Measurements from ENCODE around the gene PMPCA. TPM values are rescaled to one million over a fixed set of nuclear protein-coding genes. Genes with fewer than 3 reads are reported as not detected.

Gene PMPCA
- total and polyA plus RNA-seq, 2 of the 8 experiments (the other 6 are each of a cell fraction or from before 2014, with no cell fraction given) = 60.0 to 88.2 TPM

GRCh38 chr9:136402067-136402466 is 8.4 kb upstream of the PMPCA start:
- Histone ChIP-seq H3K23ac (ENCODE audit: insufficient read length) (no peak overlapping the region), H2BK120ac (replicated peaks; ENCODE audit: low read depth, low read length) (no peak overlapping the region), H2AK5ac (ENCODE audit: low read depth, low read length) (no peak overlapping the region), H2AFZ (ENCODE audit: low read length) (no peak overlapping the region), H2BK5ac (ENCODE audit: low read depth, low read length) (no peak overlapping the region), H3K4me2 (ENCODE audit: insufficient read depth in 1 of 2, low read depth in 2 of 2, low read length in 2 of 2) (no peak overlapping the region), H4K5ac (ENCODE audit: insufficient read length, low read depth, low read length) (no peak overlapping the region), H3K18ac (ENCODE audit: extremely low read depth, low read length) (no peak overlapping the region), H3K79me1 (ENCODE audit: low read depth, low read length) (peaks cover 12% of the 10 kb centered on the region; the same call in 1 of the 2 replicates), H3K9ac (replicated peaks in 1 of 4; ENCODE audit: extremely low read depth in 1 of 4, low read depth in 3 of 4, low read length in 3 of 4) (no peak overlapping the region), H3K56ac (replicated peaks; ENCODE audit: insufficient read length, low read depth, low read length) (no peak overlapping the region), H3K4me1 (replicated peaks in 1 of 4; ENCODE audit: control insufficient read depth in 3 of 4, insufficient read depth in 4 of 4, low read length in 3 of 4) (peaks cover 0 to 10% (median 7%) of the 10 kb centered on the region in 4 experiments; a peak in 5 of 7 replicates), H3K4ac (replicated peaks; ENCODE audit: insufficient read length, low read depth, low read length) (no peak overlapping the region), H3K14ac (ENCODE audit: insufficient read length) (no peak overlapping the region), H2BK12ac (ENCODE audit: low read depth, low read length) (no peak overlapping the region), H3K27ac (ENCODE audit: low read depth, low read length) (no peak overlapping the region), H2BK15ac (ENCODE audit: low read length) (no peak overlapping the region), H2BK20ac (ENCODE audit: low read length) (no peak overlapping the region), H3K9me3 (ENCODE audit: insufficient read depth in 2 of 2, low read depth in 1 of 2, low read length in 1 of 2) (no peaks in the 10 kb centered on the region), H3K4me3 (ENCODE audit: extremely low read depth in 1 of 4, insufficient read depth in 2 of 4, low read depth in 3 of 4, low read length in 4 of 4) (no peak overlapping the region), H4K91ac (replicated peaks; ENCODE audit: insufficient read length, low read length) (no peak overlapping the region), H3K27me3 (replicated peaks in 1 of 4; ENCODE audit: control insufficient read depth in 3 of 4, extremely low read depth in 1 of 4, insufficient read depth in 3 of 4, low read length in 3 of 4) (no peaks in the 10 kb centered on the region), H3K23me2 (ENCODE audit: low read depth, low read length) (peaks cover 6% of the 10 kb centered on the region; the same call in 1 of the 2 replicates), H4K20me1 (replicated peaks in 1 of 2; ENCODE audit: control insufficient read depth in 1 of 2, insufficient read depth in 2 of 2, low read length in 2 of 2) (peaks cover 5 to 12% of the 10 kb centered on the region in 2 experiments), H3K79me2 (ENCODE audit: control insufficient read depth in 1 of 2, insufficient read depth in 2 of 2, low read length in 2 of 2) (peaks cover 0 to 23% of the 10 kb centered on the region in 2 experiments; a peak in 2 of 4 replicates), H3K36me3 (ENCODE audit: control insufficient read depth in 2 of 4, insufficient read depth in 4 of 4, low read length in 3 of 4) (peaks cover 19 to 51% (median 40%) of the 10 kb centered on the region in 4 experiments), H4K8ac (ENCODE audit: extremely low read depth, insufficient read depth, low read length) (no peak overlapping the region)
- POLR2A ChIA-PET (ENCODE audit: partially characterized antibody) = interaction anchor here (0.8 to 14.6 kb wide), 15 partner anchors 9 to 480 kb away, joined by 3 to 139 read pairs (median 14); partner anchors contain the start of genes DNLZ, ENTR1 and PMPCA
- DNase-seq (ENCODE audit: low read depth in 1 of 2, low spot score in 2 of 2) = no peak
- no peak for TF ChIP-seq RXRA (IDR thresholded peaks at IDR 0.05; ENCODE audit: insufficient read depth, low read depth, low read length)
- TF ChIP-seq, protein P1, sequence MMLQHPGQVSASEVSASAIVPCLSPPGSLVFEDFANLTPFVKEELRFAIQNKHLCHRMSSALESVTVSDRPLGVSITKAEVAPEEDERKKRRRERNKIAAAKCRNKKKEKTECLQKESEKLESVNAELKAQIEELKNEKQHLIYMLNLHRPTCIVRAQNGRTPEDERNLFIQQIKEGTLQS (IDR thresholded peaks at IDR 0.05; ENCODE audit: insufficient read depth, low read depth, low read length) = no peak
- no peak for TF ChIP-seq PHF8 (conservative IDR thresholded peaks at IDR 0.05; ENCODE audit: low read depth, low read length)
- TF ChIP-seq TEAD4 (IDR thresholded peaks at IDR 0.05; ENCODE audit: low read depth, low read length) = no peak
- no peak for TF ChIP-seq TAF1 (IDR thresholded peaks at IDR 0.05; ENCODE audit: low read depth, low read length)
- no peak for TF ChIP-seq HDAC6 (IDR thresholded peaks at IDR 0.05; ENCODE audit: low read depth, low read length)
- TF ChIP-seq GTF2F1 (IDR thresholded peaks at IDR 0.05; ENCODE audit: borderline replicate concordance, low read depth, low read length) = no peak
- no peak for TF ChIP-seq BRCA1 (IDR thresholded peaks at IDR 0.05; ENCODE audit: low read depth, low read length)
- CTCF ChIA-PET (ENCODE audit: partially characterized antibody) = interaction anchor here (0.5 to 3.4 kb wide), 10 partner anchors 8 to 79 kb away, joined by 3 to 26 read pairs (median 6); partner anchors contain the start of genes ENTR1 and PMPCA
- no peak for FAIRE-seq
- 98% methylated on average over 13 of the region's 13 CpGs; no CpG with 5 or more reads in 1 of the 2 experiments for WGBS, 2 experiments (ENCODE audit: extremely low coverage in 1 of 2, insufficient coverage in 1 of 2, insufficient read length in 1 of 2, insufficient replicate concordance in 2 of 2, low coverage in 1 of 2, low lambda C conversion rate in 2 of 2, missing lambda C conversion rate in 1 of 2)

All from H1 (cell line).